GM18519 (cell line): ENCODE measurements around the gene C12orf54.
"Not testable (repeated sequence)": the region's sequence is repeated elsewhere in the genome, so short reads cannot be mapped to it uniquely, and the experiment has no call there.

Source experiments
- ATAC-seq: cut with Tn5 transposase; IDR thresholded peaks from one replicate; pipeline ENCODE4 v1.9.1; 2021; ENCODE audit warnings: mild to moderate bottlenecking, moderate library complexity; ENCODE audit not compliant: unreplicated experiment, low FRiP score

The C12orf54 gene

DNA sequence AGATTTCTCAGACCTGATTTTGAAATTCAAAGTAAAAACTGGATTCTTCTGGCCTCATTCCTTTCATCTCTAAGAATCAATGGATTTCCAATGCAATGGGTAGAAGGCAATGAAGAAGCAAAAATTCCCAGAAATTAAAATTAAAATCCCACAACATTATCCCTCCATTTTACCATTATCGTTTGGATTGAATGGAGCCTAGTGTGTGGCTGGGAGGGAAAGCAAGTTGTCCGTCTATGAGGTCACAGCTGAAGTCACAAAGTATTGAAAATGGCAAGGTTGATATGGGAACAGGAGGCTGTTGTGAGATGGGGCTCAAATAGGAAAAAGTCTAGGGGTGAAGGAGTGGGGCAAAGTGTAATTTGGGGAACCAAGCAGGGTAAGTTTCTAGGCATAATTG is at the start of gene C12orf54:
Gene C12orf54 (plus strand): TSS at position 301 of the 400 bp plus-strand sequence. CDS start 799 bp downstream, outside the sequence.
- no peak for ATAC-seq

DNA sequence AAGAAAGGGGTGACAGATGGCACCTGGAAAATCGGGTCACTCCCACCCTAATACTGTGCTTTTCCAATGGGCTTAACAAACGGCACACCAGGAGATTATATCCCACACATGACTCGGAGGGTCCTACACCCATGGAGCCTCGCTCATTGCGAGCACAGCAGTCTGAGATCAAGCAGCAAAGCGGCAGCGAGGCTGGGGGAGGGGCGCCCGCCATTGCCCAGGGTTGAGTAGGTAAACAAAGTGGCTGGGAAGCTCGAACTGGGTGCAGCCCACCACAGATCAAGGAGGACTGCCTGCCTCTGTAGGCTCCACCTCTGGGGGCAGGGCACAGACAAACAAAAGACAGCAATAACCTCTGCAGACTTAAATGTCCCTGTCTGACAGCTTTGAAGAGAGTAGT is 48.3 kb upstream of the C12orf54 start:
- ATAC-seq: not testable (repeated sequence)

DNA sequence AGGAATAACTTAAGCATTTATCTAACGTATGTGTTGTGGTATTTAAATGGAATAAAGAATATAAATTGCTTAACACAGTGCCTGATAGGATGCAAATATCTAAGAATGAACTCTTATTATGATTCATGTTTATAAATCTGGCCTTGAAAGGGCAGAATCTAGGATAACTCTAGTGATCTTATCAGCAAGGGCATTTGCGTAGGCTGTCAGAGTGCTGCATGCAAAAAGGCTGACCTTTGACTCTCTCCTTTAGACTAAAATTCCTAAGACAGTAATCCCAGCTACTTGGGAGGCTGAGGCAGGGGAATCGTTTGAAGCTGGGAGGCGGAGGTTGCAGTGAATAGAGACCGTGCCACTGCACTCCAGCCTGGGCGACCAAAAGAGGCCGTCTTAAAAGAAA is 41.2 kb upstream of the C12orf54 start:
- ATAC-seq: no peak

DNA sequence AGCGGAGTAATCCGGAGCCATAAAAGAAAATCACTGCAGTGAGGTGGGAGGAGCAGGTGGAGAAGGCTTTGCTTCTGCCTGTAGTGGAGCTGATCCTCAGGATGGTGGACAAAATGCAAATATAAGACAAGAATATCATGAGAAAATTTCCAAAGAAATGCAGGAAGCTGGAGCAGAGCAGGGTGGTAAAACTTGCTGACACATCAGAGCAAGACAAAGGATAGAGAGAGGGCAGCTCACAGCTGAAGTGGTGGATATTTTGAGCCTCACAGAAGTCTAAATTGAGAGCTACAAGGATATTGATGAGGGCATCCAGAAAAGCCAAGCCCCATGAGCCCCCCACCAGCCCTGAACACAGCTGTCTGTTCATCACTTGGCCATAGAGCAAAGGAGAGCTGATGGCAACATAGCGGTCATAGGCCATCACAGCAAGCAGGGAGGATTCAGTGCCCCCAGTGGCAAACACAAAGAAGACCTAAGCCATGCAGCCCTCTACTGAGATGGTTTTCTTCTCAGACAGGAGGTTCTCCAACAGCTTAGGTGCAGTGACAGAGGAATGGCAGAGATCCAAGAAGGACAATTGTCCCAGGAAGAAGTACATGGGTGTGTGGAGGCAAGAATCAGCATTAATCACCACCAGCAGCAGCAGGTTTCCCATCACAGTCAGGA is 40.0 kb upstream of the C12orf54 start:
- ATAC-seq: no peak

DNA sequence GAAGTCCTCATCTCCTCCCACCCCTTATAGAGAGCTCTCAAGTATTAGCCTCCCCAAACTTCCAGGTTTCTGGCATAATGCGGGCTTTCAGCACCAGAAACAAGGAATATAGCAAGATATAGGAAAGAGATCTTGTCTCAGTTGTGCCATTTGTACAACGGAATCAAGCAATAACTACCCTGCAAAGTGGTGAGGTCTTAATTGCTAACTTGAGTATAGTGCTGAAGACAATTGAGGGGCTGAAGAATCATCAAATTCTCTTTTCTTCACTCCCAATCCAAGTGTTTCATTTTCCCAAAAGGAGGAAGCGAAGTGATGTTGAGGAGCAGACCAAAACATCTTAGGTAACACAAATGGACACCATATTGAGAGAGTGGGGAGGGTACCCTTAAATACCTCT is 36.8 kb upstream of the C12orf54 start:
- no peak for ATAC-seq

DNA sequence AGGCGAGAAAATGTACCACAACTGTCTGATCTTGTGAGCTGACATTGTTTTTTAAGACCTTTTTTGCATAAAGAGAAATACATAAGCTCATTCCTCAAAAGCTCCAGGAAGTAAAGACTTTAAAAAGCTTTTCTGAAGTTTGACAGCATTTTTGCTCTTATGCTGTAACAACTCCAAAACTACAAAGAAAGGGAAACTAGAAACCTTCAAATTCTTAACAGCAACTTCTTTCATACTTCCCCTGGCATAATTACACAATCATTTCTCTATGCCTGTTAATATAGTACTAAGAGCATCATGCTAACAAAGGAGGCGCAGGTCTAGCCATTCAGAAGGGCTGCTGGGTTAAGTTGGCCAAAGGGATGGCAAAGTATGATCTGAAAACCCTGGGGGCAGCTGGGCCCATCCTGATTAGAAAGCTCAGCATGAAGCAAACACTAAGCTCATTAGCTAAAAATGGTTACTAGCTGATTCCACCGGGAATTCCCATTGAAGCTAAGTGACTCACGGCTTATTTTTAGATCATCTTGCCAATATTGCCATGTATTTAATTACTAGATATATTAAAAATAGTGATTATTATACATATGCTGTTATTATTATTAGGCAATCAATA is 36.0 kb upstream of the C12orf54 start:
- ATAC-seq: no peak

DNA sequence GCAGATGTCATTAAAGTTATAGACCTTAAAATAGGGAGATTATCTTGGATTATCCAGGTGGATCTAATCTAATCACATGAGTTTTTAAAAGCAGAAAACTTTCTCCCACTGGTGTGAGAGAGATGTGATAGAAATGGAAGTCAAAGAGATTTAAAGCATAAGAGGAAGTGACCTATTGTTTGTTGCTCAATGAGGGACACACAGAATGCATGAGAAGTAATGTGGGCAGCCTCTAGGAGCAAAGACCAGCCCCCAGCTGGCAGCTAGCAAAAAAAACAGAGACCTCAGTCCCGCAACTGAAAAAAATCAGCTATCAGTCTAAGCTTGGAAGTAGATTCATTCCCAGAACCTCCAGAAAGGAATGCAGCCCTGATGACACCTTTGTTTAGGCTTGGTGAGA is 34.5 kb upstream of the C12orf54 start:
- ATAC-seq: no peak

DNA sequence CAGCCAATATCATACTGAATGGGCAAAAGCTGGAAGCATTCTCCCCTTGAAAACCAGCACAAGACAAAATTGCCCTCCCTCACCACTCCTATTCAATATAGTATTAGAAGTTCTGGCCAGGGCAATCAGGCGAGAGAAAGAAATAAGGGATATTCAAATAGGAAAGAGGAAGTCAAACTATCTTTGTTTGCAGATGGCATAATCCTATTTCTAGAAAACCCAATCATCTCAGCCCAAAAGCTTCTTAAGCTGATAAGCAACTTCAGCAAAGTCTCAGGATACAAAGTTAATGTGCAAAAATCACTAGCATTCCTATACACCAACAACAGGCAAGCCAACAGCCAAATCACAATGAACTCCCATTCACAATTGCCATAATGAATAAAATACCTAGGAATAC is 30.9 kb upstream of the C12orf54 start:
- ATAC-seq: no peak

DNA sequence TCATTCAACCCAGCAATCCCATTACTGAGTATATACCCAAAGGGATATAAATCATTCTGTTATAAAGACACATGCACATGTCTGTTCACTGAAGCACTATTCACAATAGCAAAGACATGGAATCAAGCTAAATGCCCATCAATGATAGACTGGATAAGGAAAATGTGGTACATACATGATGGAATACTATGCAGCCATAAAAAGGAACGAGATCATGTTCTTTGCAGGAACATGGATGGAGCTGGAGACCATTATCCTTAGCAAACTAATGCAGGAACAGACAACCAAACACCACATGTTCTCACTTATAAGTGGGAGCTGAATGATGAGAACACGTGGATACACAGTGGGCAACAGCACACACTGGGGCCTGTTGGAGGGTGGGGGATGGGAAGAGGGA is 29.3 kb upstream of the C12orf54 start:
- ATAC-seq: not testable (repeated sequence)

DNA sequence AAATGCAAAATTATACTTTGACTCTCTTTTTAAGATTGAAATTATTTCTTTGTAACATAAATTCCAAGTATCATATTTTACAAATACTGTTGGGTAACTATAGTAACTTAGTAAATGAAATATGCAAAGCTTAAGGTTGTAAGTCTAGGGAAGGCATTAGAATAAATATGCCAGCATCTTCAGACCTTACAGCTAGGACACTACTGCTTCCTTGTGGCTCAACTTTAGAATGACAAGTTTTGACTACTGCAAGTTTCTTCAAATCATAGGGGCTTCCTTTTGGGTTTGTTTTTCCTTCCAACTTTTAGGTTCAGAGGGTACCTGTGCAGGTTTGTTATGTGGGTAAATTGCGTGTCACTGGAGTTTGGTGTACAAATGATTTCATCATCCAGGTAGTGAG is 27.6 kb upstream of the C12orf54 start:
- ATAC-seq: no peak

DNA sequence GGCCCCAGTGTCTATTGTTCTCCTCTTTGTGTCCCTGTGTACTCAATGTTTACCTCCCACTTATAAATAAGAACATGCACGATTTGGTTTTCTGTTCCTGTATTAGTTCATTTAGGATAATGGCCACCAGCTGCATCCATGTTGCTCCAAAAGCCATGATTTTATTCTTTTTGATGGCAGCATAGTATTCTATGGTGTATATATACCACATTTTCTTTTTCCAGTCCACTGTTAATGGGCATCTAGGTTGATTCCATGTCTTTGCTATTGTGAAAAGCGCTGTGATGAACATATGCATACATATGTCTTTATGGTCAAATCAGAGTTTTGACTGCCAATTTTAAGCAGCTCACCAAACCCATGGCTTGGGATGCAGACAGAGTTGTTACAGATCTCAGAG is 27.2 kb upstream of the C12orf54 start:
- ATAC-seq: no peak

DNA sequence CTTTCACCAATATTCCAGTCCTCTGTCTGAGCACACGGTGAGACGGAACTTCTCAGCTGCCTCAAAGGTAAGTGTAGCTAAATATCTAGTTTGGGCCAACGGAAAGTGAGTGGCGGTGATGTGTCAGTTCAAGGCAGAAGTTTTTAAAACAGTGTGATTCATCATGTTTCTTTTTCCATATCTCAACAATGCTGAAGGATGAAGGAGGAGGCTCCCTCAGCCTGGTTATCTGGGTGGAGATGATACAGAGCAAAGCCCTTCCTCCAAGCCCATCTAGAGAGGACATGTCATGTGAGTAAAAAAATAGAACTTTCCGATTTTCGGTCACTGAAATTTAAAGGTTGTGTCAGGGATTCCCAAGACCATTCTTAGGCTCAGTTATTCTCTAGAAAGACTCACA is 23.0 kb upstream of the C12orf54 start:
- ATAC-seq: no peak

DNA sequence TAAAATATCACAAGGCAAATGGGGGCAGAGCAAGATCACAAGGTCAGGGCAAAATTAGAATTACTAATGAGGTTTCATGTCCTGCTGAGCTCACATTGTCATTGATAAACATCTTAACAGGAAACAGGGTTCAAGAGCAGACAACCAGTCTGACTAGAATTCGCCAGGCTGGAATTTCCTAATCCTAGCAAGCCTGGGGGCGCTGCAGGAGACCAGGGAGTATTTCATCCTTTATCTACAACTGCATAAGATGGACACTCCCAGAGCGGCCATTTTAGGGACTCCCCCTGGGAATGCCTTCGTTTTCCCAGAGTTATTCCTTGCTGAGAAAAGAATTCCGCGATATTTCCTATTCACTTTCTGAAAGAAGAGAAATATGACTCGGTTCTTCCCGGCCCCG is 13.3 kb upstream of the C12orf54 start:
- ATAC-seq: not testable (repeated sequence)

DNA sequence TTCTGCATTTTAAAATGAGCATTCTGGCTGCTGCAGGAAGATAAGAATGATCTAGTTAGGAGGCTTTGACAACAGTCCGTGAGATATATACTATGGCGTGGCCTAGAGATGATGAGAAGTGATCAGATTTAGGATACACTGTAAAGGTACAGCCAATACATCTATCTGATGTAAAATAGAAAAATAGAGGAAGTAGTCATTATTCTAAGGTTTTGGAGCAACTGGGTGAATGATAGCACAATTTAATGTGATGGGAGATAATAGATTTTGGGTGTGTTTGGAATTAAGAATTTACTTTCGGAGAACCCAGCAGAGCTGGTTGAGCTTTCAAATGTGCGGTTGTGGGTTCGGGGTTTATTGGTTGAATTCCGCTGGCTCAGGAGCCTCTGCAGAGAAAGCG is 10.0 kb upstream of the C12orf54 start, which contains the start of gene ANP32D:
Gene ANP32D (plus strand): TSS at position 301 of the 400 bp plus-strand sequence. CDS start 106 bp downstream, outside the sequence.
- no peak for ATAC-seq

DNA sequence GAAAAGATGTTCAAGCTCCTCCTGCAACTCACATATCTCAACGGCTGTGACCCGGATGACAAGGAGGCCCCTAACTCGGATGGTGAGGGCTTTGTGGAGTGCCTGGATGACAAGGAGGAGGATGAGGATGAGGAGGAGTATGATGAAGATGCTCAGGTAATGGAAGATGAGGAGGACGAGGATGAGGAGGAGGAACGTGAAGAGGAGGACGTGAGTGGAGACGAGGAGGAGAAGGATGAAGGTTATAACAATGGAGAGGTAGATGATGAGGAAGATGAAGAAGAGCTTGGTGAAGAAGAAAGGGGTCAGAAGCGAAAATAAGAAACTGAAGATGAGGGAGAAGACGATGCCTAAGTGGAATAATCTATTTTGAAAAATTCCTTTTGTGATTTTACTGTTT is 9.2 kb upstream of the C12orf54 start:
- no peak for ATAC-seq

DNA sequence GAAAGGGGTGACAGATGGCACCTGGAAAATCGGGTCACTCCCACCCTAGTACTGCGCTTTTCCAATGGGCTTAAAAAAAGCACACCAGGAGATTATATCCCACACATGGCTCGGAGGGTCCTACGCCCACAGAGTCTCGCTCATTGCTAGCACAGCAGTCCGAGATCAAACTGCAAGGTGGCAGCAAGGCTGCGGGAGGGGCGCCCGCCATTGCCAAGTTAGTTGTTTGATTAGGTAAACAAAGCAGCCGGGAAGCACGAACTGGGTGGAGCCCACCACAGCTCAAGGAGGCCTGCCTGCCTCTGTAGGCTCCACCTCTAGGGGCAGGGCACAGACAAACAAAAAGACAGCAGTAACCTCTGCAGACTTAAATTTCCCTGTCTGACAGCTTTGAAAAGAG is 7.8 kb upstream of the C12orf54 start:
- ATAC-seq: not testable (repeated sequence)

DNA sequence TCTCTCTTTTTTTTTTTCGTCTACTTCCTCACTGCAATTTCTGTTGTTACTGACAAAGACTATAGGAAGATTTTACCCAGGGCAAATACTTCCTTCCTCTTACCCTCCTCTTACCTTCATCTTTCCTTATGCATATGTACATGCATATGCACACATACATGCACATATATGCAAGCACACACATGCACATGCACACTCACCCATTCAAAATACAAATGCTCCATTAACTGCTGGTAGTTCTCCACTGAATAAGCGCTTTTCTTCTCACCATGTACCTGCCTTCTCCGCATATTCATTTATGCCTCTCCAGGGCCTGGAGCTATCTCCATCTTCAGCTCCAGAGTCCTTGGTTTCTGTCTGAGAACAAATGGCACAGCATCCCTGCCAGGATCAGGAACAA is 632 bp downstream of the C12orf54 start:
- ATAC-seq: no peak

DNA sequence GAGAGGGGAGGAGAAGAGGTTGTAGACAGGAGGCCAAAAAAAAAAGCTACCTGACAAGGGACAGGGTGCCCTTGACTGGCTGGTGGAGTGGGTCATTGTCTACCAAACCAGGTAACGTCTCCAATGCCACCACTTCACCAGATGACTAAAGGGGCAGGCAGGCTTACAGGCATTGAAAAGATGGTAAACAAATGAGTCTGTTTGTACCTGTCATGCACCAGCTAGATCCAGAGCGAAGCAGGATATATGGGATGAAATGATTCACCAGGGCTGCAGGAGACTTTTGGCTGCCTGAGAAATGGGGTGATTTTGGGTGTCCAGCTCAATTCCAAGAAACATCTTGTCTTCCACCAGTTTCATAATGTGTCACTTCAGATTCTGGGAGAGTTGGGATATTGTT is 4.0 kb downstream of the C12orf54 start:
- ATAC-seq: no peak

DNA sequence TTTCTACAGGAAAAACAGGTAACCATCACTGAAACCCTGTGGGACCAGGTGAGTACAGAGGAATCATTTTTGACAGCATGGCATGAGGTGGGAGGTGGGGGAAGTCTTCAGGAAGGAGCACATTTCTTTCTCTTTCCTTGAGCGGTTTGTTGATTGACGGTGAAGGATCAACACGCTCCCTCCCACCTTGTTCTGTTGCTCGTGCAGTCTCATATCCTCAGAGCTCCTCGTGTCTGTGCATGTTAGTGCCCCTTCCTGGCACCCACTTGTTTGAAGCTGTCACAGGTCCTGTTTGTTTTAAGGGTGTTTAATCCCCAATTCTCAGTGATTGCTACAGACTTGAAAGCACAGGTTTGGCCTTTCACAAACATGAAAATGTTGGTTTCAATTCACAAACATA is 4.4 kb downstream of the C12orf54 start:
- no peak for ATAC-seq

DNA sequence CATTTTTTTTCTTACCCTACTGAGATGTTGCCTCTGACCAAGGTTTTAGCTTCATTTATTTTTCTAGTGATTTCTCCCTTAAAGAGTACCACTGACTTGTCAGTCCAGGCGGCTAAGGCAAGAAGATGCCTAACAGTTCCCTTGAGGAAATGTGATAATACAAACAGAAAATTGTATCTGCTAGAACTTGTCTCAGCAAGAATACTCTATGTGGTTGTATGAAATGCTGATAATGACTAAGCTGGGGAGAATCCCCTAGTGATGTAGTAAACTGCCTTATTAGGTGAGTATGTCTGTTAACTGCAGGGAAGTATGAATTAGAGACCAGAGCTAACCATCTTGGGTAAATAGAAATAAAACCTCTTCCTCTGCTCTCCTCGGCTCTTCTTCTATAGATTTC is 6.7 kb downstream of the C12orf54 start:
- peak; percentile 92 for ATAC-seq

DNA sequence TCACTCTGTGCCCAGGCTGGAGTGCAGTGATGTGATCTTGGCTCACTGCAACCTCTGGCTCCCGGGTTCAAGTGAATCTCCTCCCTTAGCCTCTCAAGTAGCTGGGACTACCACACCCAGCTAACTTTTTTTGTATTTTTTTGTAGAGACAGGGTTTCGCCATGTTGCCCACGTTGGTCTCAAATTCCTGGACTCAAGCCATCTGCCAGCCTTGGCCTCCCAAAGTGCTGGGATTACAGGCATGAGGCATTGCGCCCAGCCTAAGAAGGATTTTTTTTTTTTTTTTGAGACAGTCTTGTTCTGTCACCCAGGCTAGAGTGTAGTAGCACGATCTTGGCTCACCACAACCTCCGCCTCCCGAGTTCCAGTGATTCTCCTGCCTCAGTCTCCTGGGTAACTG is 7.2 kb downstream of the C12orf54 start:
- not testable (repeated sequence) for ATAC-seq

DNA sequence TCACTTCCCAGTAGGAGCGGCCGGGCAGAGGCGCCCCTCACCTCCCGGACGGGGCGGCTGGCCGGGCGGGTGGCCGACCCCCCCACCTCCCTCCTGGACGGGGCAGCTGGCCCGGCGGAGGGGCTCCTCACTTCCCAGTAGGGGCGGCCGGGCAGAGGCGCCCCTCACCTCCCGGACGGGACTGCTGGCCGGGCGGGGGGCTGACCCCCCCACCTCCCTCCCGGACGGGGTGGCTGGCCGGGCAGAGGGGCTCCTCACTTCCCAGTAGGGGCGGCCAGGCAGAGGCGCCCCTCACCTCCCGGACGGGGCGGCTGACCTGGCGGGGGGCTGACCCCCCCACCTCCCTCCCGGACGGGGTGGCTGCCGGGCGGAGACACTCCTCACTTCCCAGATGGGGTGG is 18.0 kb downstream of the C12orf54 start:
- not testable (repeated sequence) for ATAC-seq
